GM12892 (cell line): ENCODE data around the gene RIF1.

Experiments used
- POLR2A ChIP-seq: IDR thresholded peaks from 2 replicates; pipeline ENCODE4 v1.6.1; 2011; ENCODE audit warnings: low read depth, low read length, control low read depth
- TAF1 ChIP-seq: IDR thresholded peaks from 2 replicates; pipeline ENCODE4 v1.6.1; 2011; ENCODE audit warnings: low read depth, mild to moderate bottlenecking, control low read depth, low read length, borderline replicate concordance

GRCh38 chr2:151478011-151478410, 68.3 kb downstream of the RIF1 start:
- no peak for TF ChIP-seq POLR2A
- TF ChIP-seq TAF1 = no peak
